GM12801 (cell line): Measurements from ENCODE around the gene PLA2G1B.

Experiments used
- TF ChIP-seq, protein P1 (sequence below): IDR thresholded peaks from one replicate; pipeline ENCODE4 v1.5.1; 2011; ENCODE audit warnings: control low read depth; ENCODE audit not compliant: insufficient read length; ENCODE audit errors: extremely low read depth

The PLA2G1B gene

GRCh38 chr12:120316798-120317223, 10.8 kb downstream of the PLA2G1B start:
- TF ChIP-seq, protein P1, sequence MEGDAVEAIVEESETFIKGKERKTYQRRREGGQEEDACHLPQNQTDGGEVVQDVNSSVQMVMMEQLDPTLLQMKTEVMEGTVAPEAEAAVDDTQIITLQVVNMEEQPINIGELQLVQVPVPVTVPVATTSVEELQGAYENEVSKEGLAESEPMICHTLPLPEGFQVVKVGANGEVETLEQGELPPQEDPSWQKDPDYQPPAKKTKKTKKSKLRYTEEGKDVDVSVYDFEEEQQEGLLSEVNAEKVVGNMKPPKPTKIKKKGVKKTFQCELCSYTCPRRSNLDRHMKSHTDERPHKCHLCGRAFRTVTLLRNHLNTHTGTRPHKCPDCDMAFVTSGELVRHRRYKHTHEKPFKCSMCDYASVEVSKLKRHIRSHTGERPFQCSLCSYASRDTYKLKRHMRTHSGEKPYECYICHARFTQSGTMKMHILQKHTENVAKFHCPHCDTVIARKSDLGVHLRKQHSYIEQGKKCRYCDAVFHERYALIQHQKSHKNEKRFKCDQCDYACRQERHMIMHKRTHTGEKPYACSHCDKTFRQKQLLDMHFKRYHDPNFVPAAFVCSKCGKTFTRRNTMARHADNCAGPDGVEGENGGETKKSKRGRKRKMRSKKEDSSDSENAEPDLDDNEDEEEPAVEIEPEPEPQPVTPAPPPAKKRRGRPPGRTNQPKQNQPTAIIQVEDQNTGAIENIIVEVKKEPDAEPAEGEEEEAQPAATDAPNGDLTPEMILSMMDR: no peak

DNA sequence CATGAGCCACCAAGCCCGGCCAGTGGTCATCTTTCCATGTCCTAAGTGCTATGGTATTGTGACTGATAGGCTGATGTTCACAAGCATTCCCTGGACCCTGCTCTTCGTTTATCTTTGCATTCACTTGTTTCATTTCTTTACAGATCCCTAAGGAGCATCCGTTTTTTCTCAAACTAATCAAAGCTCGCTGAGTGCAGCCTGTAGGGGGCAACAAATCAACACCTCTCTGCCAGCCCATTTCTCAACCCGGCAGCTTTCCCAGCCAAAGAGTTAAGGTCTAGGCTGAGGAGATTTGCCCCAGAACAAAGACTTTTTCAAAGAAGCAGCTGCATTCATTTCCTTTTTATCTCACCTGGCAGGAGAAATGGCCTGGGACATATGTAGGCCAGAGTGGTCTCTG, 13.4 kb downstream of the PLA2G1B start:
- TF ChIP-seq, protein P1: no peak

GRCh38 chr12:120301962-120302815, 25.4 kb downstream of the PLA2G1B start, which contains the start of gene SIRT4:
Gene SIRT4, plus strand, starts transcription at chr12:120302321. Its CDS starts 1,241 bp downstream, at chr12:120303562.
- TF ChIP-seq, protein P1: no peak

- TF ChIP-seq, protein P1: no peak
These were observed 34.7 kb downstream of the PLA2G1B start, which contains the start of gene RNU4-1 for GRCh38 chr12:120292661-120293531. Gene RNU4-1, minus strand, starts transcription at chr12:120293237.

- TF ChIP-seq, protein P1: no peak
These were observed 35.2 kb downstream of the PLA2G1B start for GRCh38 chr12:120292411-120292660.

DNA sequence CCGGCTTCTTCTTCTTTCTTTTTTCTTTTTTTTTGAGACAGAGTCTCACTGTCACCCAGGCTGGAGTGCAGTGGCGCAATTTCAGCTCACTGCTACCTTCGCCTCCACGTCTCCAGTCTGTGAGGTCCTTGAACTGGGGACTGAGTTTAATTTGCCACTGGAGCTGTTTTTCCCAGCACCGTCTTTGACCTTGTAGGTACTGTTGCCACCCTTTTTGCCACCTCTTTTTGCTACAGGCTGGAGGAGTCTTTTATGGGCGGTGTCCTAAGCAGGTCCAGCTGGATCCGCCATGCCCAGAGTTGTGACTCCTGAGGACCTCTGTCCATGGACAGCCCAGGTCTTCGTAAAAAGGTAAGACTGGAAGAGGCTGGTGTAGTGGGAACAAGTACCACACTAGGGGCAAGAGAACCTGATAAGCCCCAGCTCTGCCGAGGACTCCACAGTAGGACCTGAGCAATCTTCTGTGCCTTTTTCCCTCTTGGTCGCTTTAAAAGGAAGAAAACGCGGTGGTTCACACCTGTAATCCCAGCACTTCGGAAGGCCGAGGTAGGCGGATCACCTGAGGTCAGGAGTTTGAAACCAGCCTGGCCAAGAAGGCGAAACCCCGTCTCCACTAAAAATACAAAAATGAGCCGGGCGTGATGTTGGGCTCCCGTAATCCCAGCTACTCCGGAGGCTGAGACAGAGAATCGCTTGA, 36.8 kb downstream of the PLA2G1B start:
- TF ChIP-seq, protein P1: no peak

GRCh38 chr12:120287491-120287890, 40.1 kb downstream of the PLA2G1B start:
- TF ChIP-seq, protein P1: no peak
